Heart left ventricle (tissue), 16 donors: Measurements from ENCODE around the gene CCNA2. TPM values are rescaled to one million over a fixed set of nuclear protein-coding genes. Genes with fewer than 3 reads are reported as not detected.

Experiments used
- ATAC-seq, 4 donors: fragments of 200-7000 bp; cut with Tn5 transposase; one replicate each; pipeline ENCODE4 v1.9.1; 2020 to 2022; ENCODE audit warnings: moderate library complexity in 4 of 4, mild to moderate bottlenecking in 3 of 4, moderate number of reproducible peaks in 1 of 4
- DNase-seq, 5 donors: peaks; one replicate each; pipeline ENCODE4 v3.0.0-alpha.2; 2020
- H3K27ac ChIP-seq, 12 donors: fragments of 200-600 bp; sonication (generic) in 4 of 12; one replicate each; pipeline versions ENCODE4 v1.5.0 to v1.8.0; 2016 to 2022; ENCODE audit warnings: mild to moderate bottlenecking in 2 of 12
- H3K27me3 ChIP-seq, 9 donors: fragments of 200-600 bp; sonication (generic) in 2 of 9; one replicate each; pipeline versions ENCODE4 v1.5.1 to v1.8.0; 2016 to 2022; ENCODE audit warnings: mild to moderate bottlenecking in 3 of 9
- H3K36me3 ChIP-seq, 9 donors: fragments of 200-600 bp; sonication (generic) in 2 of 9; one replicate each; pipeline versions ENCODE4 v1.5.0 to v1.8.0; 2018 to 2022; ENCODE audit warnings: mild to moderate bottlenecking in 2 of 9
- H3K4me1 ChIP-seq, 12 donors: fragments of 200-600 bp; sonication (generic) in 4 of 12; one replicate each; pipeline versions ENCODE4 v1.5.0 to v1.8.0; 2016 to 2022; ENCODE audit warnings: mild to moderate bottlenecking in 3 of 12
- H3K4me3 ChIP-seq, 12 donors: fragments of 200-600 bp; sonication (generic) in 4 of 12; one replicate each; pipeline versions ENCODE4 v1.5.0 to v1.8.0; 2017 to 2022; ENCODE audit warnings: mild to moderate bottlenecking in 9 of 12, moderate library complexity in 4 of 12
- H3K9me3 ChIP-seq, 12 donors: fragments of 200-600 bp; sonication (generic) in 4 of 12; one replicate each; pipeline versions ENCODE4 v1.5.0 to v1.8.0; 2016 to 2022; ENCODE audit warnings: mild to moderate bottlenecking in 1 of 12
- CTCF ChIP-seq, 12 donors: fragments of 200-600 bp; sonication (generic) in 4 of 12; IDR thresholded peaks; one replicate each; pipeline versions ENCODE4 v1.5.0 to v1.8.0; 2018 to 2022; ENCODE audit warnings: antibody characterized with exemption in 12 of 12, mild to moderate bottlenecking in 5 of 12
- POLR2A ChIP-seq, 2 donors: fragments of 450-650 bp; IDR thresholded peaks; one replicate each; pipeline ENCODE4 v1.6.1; 2017; ENCODE audit warnings: antibody characterized with exemption in 2 of 2, mild to moderate bottlenecking in 2 of 2, moderate library complexity in 2 of 2
- WGBS, 4 donors: extraction: QIAGEN DNeasy Blood & Tissue Kit in 2 of 4; methylation state at CpG; one replicate each; pipeline versions ENCODE4 v1.1.5 to v1.1.7; 2013 to 2018; 5-methylcytosine and 5-hydroxymethylcytosine counted together
- intact Hi-C, 10 donors: fragments of 100-400 bp; cut with DNase I; formaldehyde crosslinking; loops; one replicate each; pipeline versions ENCODE4 v1.11.1 to v1.14.2; 2022
- polyA plus RNA-seq, 2 donors: library from polyadenylated mRNA; stranded (reverse); fragments of 200-250 nt; gene quantifications; one replicate each; pipeline ENCODE4 v1.2.3, GENCODE V29; 2013
- total RNA-seq, 9 donors: library from RNA; depleted of rRNA in 2 of 9; stranded (reverse); fragments of >200 nt in 2 of 9; fragmentation: NEBNext Ultra II Directional in 3 of 9; extraction: Animal tissue kit (Norgen Biotek cat#: 25700) in 3 of 9; gene quantifications; one replicate each; pipeline versions ENCODE4 v1.1.0 to v1.2.4, GENCODE V29; 2016 to 2023
- donor health status: ischemic (EF 13 %, LVEDD 7.1; RV severe dilation, severe dysfunction).
- donor health status: healthy with polysubstance abuse.
- donor health status: DM: no; HTN: yes; CAD: no.
- donor health status: DM: no; HTN: no; CAD: no.
- donor health status: ischemic (EF 25% LVEDD 6.9; RV normal size, moderate dysfunction).
- donor health status: ischemic (EF 25% LVEDD 5.7; RV mildly dilated, moderate dysfunction).
- donor health status: healthy.
- donor health status: DM: yes; HTN: yes; CAD: no.
- donor health status: ischemic (EF 35%, LVEDD 5.7; RV mildly dilated, moderate dysfunction).
- donor health status: nonischemic (EF 11% LVEDD 7.7; RV severe dilation, severe dysfunction).
- donor health status: DM: yes; HTN: yes; CAD: no.
- donor health status: PGD.
- donor health status: ischemic (EF 29% LVEDD 5.4; RV normal size, mild dysfunction).
- donor health status: nonischemic (EF 23%, LVEDD 6.1; RV moderate dilation, normal function).

The CCNA2 gene
- total and polyA plus RNA-seq, 11 donors: 0.09 to 9.4 (median 0.40) TPM; not detected in 1

- H3K27ac ChIP-seq: peak overlapping the region in 1 of 12 donors; percentile 28
- 76 to 83% (median 78%) methylated on average over 2 of the region's 2 CpGs for WGBS, 4 donors
- ATAC-seq: no peak
These were observed 24.4 kb downstream of the CCNA2 start for GRCh38 chr4:121799208-121799823.

GRCh38 chr4:121796283-121796682, 27.4 kb downstream of the CCNA2 start:
- no peak for TF ChIP-seq CTCF (IDR thresholded peaks at IDR 0.05)
- TF ChIP-seq POLR2A (IDR thresholded peaks at IDR 0.05): no peak
- Histone ChIP-seq H3K27me3 (peaks cover 0 to 22% (median 0%) of the 10 kb centered on the region in 9 donors), H3K4me1 (peaks cover 0 to 18% (median 4%) of the 10 kb centered on the region in 12 donors), H3K9me3 (no peaks in the 10 kb centered on the region), H3K27ac (no peak overlapping the region), H3K4me3 (no peak overlapping the region), H3K36me3 (no peaks in the 10 kb centered on the region)
- no peak for ATAC-seq
- intact Hi-C loops: no loop called here
- no peak for DNase-seq

More at GRCh38 chr4:121799208-121799823, 24.4 kb downstream of the CCNA2 start:
- Histone ChIP-seq H3K27me3 (no peaks in the 10 kb centered on the region), H3K36me3 (peaks cover 0 to 21% (median 17%) of the 10 kb centered on the region in 9 donors), H3K4me1 (peaks cover 0 to 30% (median 11%) of the 10 kb centered on the region in 12 donors), H3K4me3 (no peak overlapping the region), H3K9me3 (no peaks in the 10 kb centered on the region)
- TF ChIP-seq POLR2A (IDR thresholded peaks at IDR 0.05) (no peak), CTCF (IDR thresholded peaks at IDR 0.05) (no peak)
- DNase-seq: no peak
- intact Hi-C loops: no loop called here

- Histone ChIP-seq H3K36me3 (no peaks in the 10 kb centered on the region), H3K27ac (no peak overlapping the region), H3K4me1 (peaks cover 0 to 9% (median 0%) of the 10 kb centered on the region in 12 donors), H3K9me3 (no peaks in the 10 kb centered on the region), H3K4me3 (no peak overlapping the region), H3K27me3 (peaks cover 0 to 29% (median 0%) of the 10 kb centered on the region in 9 donors)
- TF ChIP-seq CTCF (IDR thresholded peaks at IDR 0.05): no peak
- no peak for TF ChIP-seq POLR2A (IDR thresholded peaks at IDR 0.05)
- DNase-seq: no peak
- no peak for ATAC-seq
- 65 to 77% (median 72%) methylated on average over 5 of the region's 5 CpGs for WGBS, 4 donors
- intact Hi-C loops: loop anchor here in 1 of 10 donors (5.0 kb wide), 1 partner anchor 92 kb away; no protein-coding TSS in a partner anchor
These were observed 29.0 kb downstream of the CCNA2 start for GRCh38 chr4:121794505-121795188.

GRCh38 chr4:121792966-121793365, 30.7 kb downstream of the CCNA2 start:
- Histone ChIP-seq H3K4me3 (no peak overlapping the region), H3K36me3 (no peaks in the 10 kb centered on the region), H3K27ac (no peak overlapping the region), H3K9me3 (no peaks in the 10 kb centered on the region), H3K27me3 (peaks cover 0 to 32% (median 0%) of the 10 kb centered on the region in 9 donors), H3K4me1 (no peaks in the 10 kb centered on the region)
- 90 to 95% (median 92%) methylated on average over 2 of the region's 2 CpGs for WGBS, 4 donors
- TF ChIP-seq POLR2A (IDR thresholded peaks at IDR 0.05) (no peak), CTCF (IDR thresholded peaks at IDR 0.05) (no peak)
- intact Hi-C loops: loop anchor here in 1 of 10 donors (5.0 kb wide), 1 partner anchor 91 kb away; no protein-coding TSS in a partner anchor
- DNase-seq: no peak
- ATAC-seq: no peak
